ENCODE data around the gene FNDC8. TPM values are rescaled to one million over a fixed set of nuclear protein-coding genes. Genes with fewer than 3 reads are reported as not detected.

Gene FNDC8
- total RNA-seq, 1 donor from 2014 or later: not detected

- no peak for TF ChIP-seq CTCF (IDR thresholded peaks at IDR 0.05; ENCODE audit: insufficient read depth, low read length, poor library complexity, severe bottlenecking)
Observed at GRCh38 chr17:35084987-35085386, 36.4 kb upstream of the FNDC8 start.

GRCh38 chr17:35086164-35086563 is 35.3 kb upstream of the FNDC8 start:
- Histone ChIP-seq H3K36me3 (ENCODE audit: control insufficient read depth, insufficient read depth, low read length) (no peaks in the 10 kb centered on the region), H3K4me3 (ENCODE audit: low read depth, low read length) (no peak overlapping the region), H3K27me3 (ENCODE audit: control insufficient read depth, insufficient read depth, low read length) (no peaks in the 10 kb centered on the region)
- DNase-seq (ENCODE audit: low read depth): no peak
- no peak for TF ChIP-seq CTCF (IDR thresholded peaks at IDR 0.05; ENCODE audit: insufficient read depth, low read length, poor library complexity, severe bottlenecking)

More at GRCh38 chr17:35084987-35085386, 36.4 kb upstream of the FNDC8 start:
- Histone ChIP-seq H3K27me3 (ENCODE audit: control insufficient read depth, insufficient read depth, low read length) (no peaks in the 10 kb centered on the region), H3K4me3 (ENCODE audit: low read depth, low read length) (no peak overlapping the region), H3K36me3 (ENCODE audit: control insufficient read depth, insufficient read depth, low read length) (no peaks in the 10 kb centered on the region)
- peak; percentile 55 for DNase-seq (ENCODE audit: low read depth)

GRCh38 chr17:35086931-35087573 is 34.4 kb upstream of the FNDC8 start:
- no peak for DNase-seq (ENCODE audit: low read depth)
- Histone ChIP-seq H3K27me3 (ENCODE audit: control insufficient read depth, insufficient read depth, low read length) (no peaks in the 10 kb centered on the region), H3K36me3 (ENCODE audit: control insufficient read depth, insufficient read depth, low read length) (no peaks in the 10 kb centered on the region), H3K4me3 (ENCODE audit: low read depth, low read length) (no peak overlapping the region)
- no peak for TF ChIP-seq CTCF (IDR thresholded peaks at IDR 0.05; ENCODE audit: insufficient read depth, low read length, poor library complexity, severe bottlenecking)

GRCh38 chr17:35087731-35088355 is 33.6 kb upstream of the FNDC8 start:
- Histone ChIP-seq H3K4me3 (ENCODE audit: low read depth, low read length) (peak overlapping the region; percentile 71), H3K27me3 (ENCODE audit: control insufficient read depth, insufficient read depth, low read length) (no peaks in the 10 kb centered on the region), H3K36me3 (ENCODE audit: control insufficient read depth, insufficient read depth, low read length) (no peaks in the 10 kb centered on the region)
- no peak for TF ChIP-seq CTCF (IDR thresholded peaks at IDR 0.05; ENCODE audit: insufficient read depth, low read length, poor library complexity, severe bottlenecking)
- DNase-seq (ENCODE audit: low read depth): no peak

GRCh38 chr17:35088356-35088880 is 33.0 kb upstream of the FNDC8 start:
- TF ChIP-seq CTCF (IDR thresholded peaks at IDR 0.05; ENCODE audit: insufficient read depth, low read length, poor library complexity, severe bottlenecking): no peak

More at GRCh38 chr17:35088356-35088880, 33.0 kb upstream of the FNDC8 start:
- Histone ChIP-seq H3K36me3 (ENCODE audit: control insufficient read depth, insufficient read depth, low read length) (no peaks in the 10 kb centered on the region), H3K27me3 (ENCODE audit: control insufficient read depth, insufficient read depth, low read length) (no peaks in the 10 kb centered on the region), H3K4me3 (ENCODE audit: low read depth, low read length) (peak overlapping the region; percentile 71)
- DNase-seq (ENCODE audit: low read depth): no peak

All from kidney epithelial cell (primary cell).